ENCODE measurements around the gene ADGRF5. TPM values are rescaled to one million over a fixed set of nuclear protein-coding genes. Genes with fewer than 3 reads are reported as not detected.

Gene ADGRF5
- total RNA-seq, 2 experiments from 2014 or later: not detected

DNA sequence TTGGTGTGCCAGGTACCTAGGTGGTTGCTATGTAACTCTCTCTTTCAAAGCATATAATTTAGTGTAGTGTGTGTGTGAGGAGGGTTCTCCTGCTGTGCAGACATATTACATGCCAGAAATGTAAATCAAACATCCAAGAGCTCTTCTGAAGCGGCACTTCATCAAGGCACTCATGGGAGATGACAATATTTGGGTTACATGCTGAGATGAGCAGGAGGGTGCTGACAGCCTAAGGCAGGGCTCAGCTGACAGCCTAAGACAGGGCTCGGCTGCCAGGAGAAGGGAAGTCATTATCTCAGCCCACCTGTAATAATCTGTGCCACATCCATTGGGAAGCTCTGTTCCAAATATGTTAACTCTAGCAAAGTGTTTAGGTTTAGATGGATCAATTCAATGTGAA lies 39.1 kb downstream of the ADGRF5 start:
- no peak for DNase-seq (ENCODE audit: low spot score)
- intact Hi-C loops (cut with micrococcal nuclease; ENCODE audit: unreplicated experiment): no loop called here
- CTCF ChIA-PET (ENCODE audit: unreplicated experiment): no interaction called here

DNA sequence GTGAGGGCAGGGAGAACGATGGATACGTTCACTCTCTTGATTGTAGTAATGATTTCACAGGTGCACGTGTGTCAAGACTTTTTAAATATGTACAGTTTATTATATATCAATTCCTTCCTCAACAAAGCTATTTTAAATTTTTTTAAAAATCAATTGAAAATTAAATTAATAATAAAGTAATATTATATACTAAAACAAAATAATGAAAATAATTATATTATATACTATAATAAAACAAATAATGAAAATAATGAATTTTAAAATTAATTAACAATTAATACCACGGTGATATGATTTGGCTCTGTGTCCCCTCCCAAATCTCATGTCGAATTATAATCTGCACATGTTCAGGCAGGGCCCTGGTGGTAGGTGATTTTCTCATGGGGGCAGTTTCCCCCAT lies 42.7 kb downstream of the ADGRF5 start:
- no peaks in the 10 kb centered on the region for H3K36me3 ChIP-seq (ENCODE audit: insufficient read depth, low read length)
- H3K4me3 ChIP-seq (ENCODE audit: low read depth, low read length, poor library complexity, severe bottlenecking): no peak overlapping the region
- H3K9me3 ChIP-seq (ENCODE audit: low read length): no peaks in the 10 kb centered on the region
- TF ChIP-seq EZH2phosphoT487 (IDR thresholded peaks at IDR 0.05; ENCODE audit: borderline replicate concordance, low read depth, low read length): no peak
- TF ChIP-seq, protein P1, sequence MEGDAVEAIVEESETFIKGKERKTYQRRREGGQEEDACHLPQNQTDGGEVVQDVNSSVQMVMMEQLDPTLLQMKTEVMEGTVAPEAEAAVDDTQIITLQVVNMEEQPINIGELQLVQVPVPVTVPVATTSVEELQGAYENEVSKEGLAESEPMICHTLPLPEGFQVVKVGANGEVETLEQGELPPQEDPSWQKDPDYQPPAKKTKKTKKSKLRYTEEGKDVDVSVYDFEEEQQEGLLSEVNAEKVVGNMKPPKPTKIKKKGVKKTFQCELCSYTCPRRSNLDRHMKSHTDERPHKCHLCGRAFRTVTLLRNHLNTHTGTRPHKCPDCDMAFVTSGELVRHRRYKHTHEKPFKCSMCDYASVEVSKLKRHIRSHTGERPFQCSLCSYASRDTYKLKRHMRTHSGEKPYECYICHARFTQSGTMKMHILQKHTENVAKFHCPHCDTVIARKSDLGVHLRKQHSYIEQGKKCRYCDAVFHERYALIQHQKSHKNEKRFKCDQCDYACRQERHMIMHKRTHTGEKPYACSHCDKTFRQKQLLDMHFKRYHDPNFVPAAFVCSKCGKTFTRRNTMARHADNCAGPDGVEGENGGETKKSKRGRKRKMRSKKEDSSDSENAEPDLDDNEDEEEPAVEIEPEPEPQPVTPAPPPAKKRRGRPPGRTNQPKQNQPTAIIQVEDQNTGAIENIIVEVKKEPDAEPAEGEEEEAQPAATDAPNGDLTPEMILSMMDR (conservative IDR thresholded peaks at IDR 0.05; ENCODE audit: low read length): no peak
- H3K4me1 ChIP-seq (ENCODE audit: insufficient read depth, low read length, poor library complexity, severe bottlenecking): no peaks in the 10 kb centered on the region
- intact Hi-C loops (cut with micrococcal nuclease; ENCODE audit: unreplicated experiment): no loop called here
- no peak for DNase-seq (ENCODE audit: low spot score)
- CTCF ChIA-PET (ENCODE audit: unreplicated experiment): no interaction called here
- H3K27ac ChIP-seq (ENCODE audit: low read depth, low read length, poor library complexity, severe bottlenecking): no peak overlapping the region
- no peaks in the 10 kb centered on the region for H3K9me2 ChIP-seq (ENCODE audit: insufficient read depth, low read length)
- H4K20me1 ChIP-seq (ENCODE audit: insufficient read depth, low read length): no peaks in the 10 kb centered on the region
- no peak overlapping the region for H3K4me2 ChIP-seq (ENCODE audit: low read length)
- POLR2A ChIA-PET: interaction anchor here (1.6 kb wide), 1 partner anchor 110 kb away, joined by 4 read pairs; no protein-coding TSS in a partner anchor
- H3K79me2 ChIP-seq (ENCODE audit: insufficient read depth, low read depth, low read length): no peaks in the 10 kb centered on the region
- BruUV-seq (replicated peaks): no TSS peak
- no peak overlapping the region for H2AFZ ChIP-seq (ENCODE audit: low read length)

More for the DNA sequence above, 39.1 kb downstream of the ADGRF5 start:
- no peaks in the 10 kb centered on the region for H3K9me3 ChIP-seq (ENCODE audit: low read length)
- TF ChIP-seq, protein P1 (conservative IDR thresholded peaks at IDR 0.05; ENCODE audit: low read length): no peak
- no peak for TF ChIP-seq EZH2phosphoT487 (IDR thresholded peaks at IDR 0.05; ENCODE audit: borderline replicate concordance, low read depth, low read length)
- H3K4me1 ChIP-seq (ENCODE audit: insufficient read depth, low read length, poor library complexity, severe bottlenecking): no peaks in the 10 kb centered on the region
- POLR2A ChIA-PET: interaction anchor here (0.6 kb wide), 1 partner anchor 429 kb away, joined by 3 read pairs; no protein-coding TSS in a partner anchor
- no peak overlapping the region for H3K4me2 ChIP-seq (ENCODE audit: low read length)
- H4K20me1 ChIP-seq (ENCODE audit: insufficient read depth, low read length): no peaks in the 10 kb centered on the region
- no peak overlapping the region for H3K27ac ChIP-seq (ENCODE audit: low read depth, low read length, poor library complexity, severe bottlenecking)
- H3K9me2 ChIP-seq (ENCODE audit: insufficient read depth, low read length): no peaks in the 10 kb centered on the region
- no peaks in the 10 kb centered on the region for H3K36me3 ChIP-seq (ENCODE audit: insufficient read depth, low read length)
- H3K79me2 ChIP-seq (ENCODE audit: insufficient read depth, low read depth, low read length): no peaks in the 10 kb centered on the region
- no peak overlapping the region for H3K4me3 ChIP-seq (ENCODE audit: low read depth, low read length, poor library complexity, severe bottlenecking)
- BruUV-seq (replicated peaks): no TSS peak
- H2AFZ ChIP-seq (ENCODE audit: low read length): no peak overlapping the region

DNA sequence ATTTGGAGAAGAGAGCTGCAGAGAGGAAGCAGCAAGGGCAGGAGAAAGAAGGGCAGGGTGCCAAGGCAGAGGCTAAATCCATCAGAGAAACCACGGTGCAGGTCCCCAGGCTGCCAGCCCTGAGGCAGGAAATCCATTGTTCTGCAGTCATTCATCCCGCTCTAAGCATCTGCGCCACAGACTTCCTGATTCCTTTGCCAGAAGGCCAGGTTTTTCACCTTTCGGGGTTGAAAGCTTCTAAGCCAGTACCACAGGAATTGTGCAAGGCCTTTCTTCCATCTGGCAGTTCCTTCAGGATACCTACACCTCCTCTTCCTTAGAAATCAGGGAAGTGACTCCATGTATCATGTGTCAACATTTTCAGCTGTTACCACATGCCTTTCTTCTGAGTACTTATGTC lies 45.6 kb downstream of the ADGRF5 start:
- no peaks in the 10 kb centered on the region for H3K9me2 ChIP-seq (ENCODE audit: insufficient read depth, low read length)
- H3K4me3 ChIP-seq (ENCODE audit: low read depth, low read length, poor library complexity, severe bottlenecking): no peak overlapping the region
- no peaks in the 10 kb centered on the region for H3K9me3 ChIP-seq (ENCODE audit: low read length)
- ChIA-PET POLR2A (no interaction called here), CTCF (ENCODE audit: unreplicated experiment) (interaction anchor here (0.5 kb wide), 1 partner anchor 837 kb away, joined by 3 read pairs; no protein-coding TSS in a partner anchor)
- no peaks in the 10 kb centered on the region for H4K20me1 ChIP-seq (ENCODE audit: insufficient read depth, low read length)
- TF ChIP-seq EZH2phosphoT487 (IDR thresholded peaks at IDR 0.05; ENCODE audit: borderline replicate concordance, low read depth, low read length): no peak
- TF ChIP-seq, protein P1 (conservative IDR thresholded peaks at IDR 0.05; ENCODE audit: low read length): no peak
- no peak overlapping the region for H3K27ac ChIP-seq (ENCODE audit: low read depth, low read length, poor library complexity, severe bottlenecking)
- H3K79me2 ChIP-seq (ENCODE audit: insufficient read depth, low read depth, low read length): no peaks in the 10 kb centered on the region
- intact Hi-C loops (cut with micrococcal nuclease; ENCODE audit: unreplicated experiment): no loop called here
- BruUV-seq (replicated peaks): no TSS peak
- no peaks in the 10 kb centered on the region for H3K4me1 ChIP-seq (ENCODE audit: insufficient read depth, low read length, poor library complexity, severe bottlenecking)
- H3K36me3 ChIP-seq (ENCODE audit: insufficient read depth, low read length): no peaks in the 10 kb centered on the region
- no peak for DNase-seq (ENCODE audit: low spot score)
- no peak overlapping the region for H3K4me2 ChIP-seq (ENCODE audit: low read length)
- H2AFZ ChIP-seq (ENCODE audit: low read length): no peak overlapping the region
